ENCODE data around the gene RHAG.

RHAG gene

DNA sequence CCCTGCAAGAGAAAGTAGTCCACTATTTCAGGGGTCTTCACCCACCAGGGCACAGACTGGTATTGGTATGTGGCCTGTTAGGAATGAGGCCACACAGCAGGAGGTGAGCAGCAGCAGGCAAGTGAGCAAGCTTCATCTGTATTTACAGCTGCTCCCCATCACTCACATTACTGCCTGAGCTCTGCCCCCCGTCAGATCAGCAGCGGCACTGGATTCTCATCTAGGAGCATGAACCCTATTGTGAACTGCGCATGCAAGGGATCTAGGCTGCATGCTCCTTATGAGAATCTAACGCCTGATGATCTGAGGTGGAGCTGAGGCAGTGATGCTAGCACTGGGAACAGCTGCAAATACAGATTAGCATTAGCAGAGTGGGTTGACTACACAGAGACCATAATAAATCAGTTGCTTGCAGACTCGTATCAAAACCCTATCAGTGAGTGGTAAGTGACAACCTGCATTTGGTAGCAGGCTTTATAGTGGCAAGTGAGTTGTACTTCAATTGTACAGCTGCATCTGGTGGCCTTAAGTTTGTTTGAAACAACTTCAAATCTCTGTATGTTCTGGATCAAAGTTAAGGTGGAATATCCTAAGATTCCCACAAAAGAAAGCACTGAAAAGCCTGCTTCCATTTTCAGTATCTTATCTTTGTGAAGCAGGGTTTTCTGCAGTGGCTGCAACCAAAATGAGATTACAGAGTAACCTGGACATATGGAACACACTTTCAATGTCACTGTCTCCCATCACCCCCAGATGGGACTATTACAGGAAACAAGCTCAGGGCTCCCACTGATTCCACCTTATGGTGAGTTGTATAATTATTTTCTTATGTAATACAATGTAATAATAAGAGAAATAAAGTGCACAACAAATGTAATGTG lies 73.4 kb downstream of the RHAG start:
- no peak for FAIRE-seq

DNA sequence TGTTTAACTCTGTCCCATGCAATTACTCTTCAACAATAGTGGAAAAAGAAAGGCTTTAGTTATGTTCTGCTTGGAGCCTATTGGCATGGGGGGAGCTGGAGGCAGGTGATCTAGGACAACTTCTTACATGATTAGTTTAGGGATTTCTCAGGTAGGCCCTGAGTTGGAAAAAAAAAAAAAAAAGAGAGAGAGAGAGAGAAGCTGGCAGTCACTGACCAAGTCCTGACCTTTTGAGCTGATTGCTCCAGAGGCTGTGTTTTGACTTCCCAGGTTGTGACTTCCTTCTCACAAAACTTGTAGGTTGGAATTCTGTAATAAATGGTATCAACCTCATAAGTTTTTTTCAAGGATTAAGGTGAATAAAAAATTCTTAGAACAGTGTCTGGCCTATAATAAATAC lies 78.4 kb downstream of the RHAG start:
- FAIRE-seq, result no peak

GRCh38 chr6:49557177-49557576 lies 79.5 kb downstream of the RHAG start:
- FAIRE-seq, result no peak

- FAIRE-seq, result no peak
These were observed 80.2 kb downstream of the RHAG start for GRCh38 chr6:49556429-49556837.

DNA sequence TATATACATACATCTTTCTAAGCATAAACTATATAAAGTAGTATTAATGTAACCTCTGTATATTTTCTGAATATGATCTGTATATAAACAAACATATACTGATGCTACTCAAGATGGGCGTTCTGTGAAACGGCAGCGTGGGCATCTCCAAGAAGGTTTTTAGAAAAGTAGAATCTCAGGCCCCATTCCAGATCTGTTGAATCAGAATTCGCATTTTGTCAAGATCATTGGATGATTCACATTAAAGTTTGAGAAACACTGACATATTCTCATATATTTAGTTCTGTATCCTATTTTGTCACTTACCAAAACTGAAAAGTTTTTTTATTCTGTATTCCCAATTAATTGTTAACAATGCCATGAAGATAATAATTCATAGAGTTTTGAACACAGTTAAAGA lies 80.7 kb downstream of the RHAG start:
- FAIRE-seq, result no peak
